Smooth muscle cell (in vitro differentiated cells): ENCODE measurements around the gene CHRNA9. TPM values are rescaled to one million over a fixed set of nuclear protein-coding genes. Genes with fewer than 3 reads are reported as not detected.
A peak's percentile ranks its signal among the peaks of the same experiment; 100 is the strongest.

Experiments used
- DNase-seq: peaks from one replicate; lab custom pipeline; 2025; ENCODE audit not compliant: unreplicated experiment; lab: John Stamatoyannopoulos, UW
- H2AFZ ChIP-seq: fragments of 200-600 bp; sonication (generic); 2 replicates; pipeline ENCODE4 v1.6.0; 2016; ENCODE audit warnings: antibody characterized with exemption, low read depth, mild to moderate bottlenecking
- H3F3A ChIP-seq: fragments of 200-600 bp; sonication (generic); 2 replicates; pipeline ENCODE4 v1.6.0; 2017; ENCODE audit warnings: antibody characterized with exemption, low read depth
- H3K27ac ChIP-seq: fragments of 200-600 bp; sonication (generic); 2 replicates; pipeline ENCODE4 v1.5.1; 2016; ENCODE audit warnings: low read depth, mild to moderate bottlenecking
- H3K27me3 ChIP-seq: fragments of 200-600 bp; sonication (generic); 2 replicates; pipeline ENCODE4 v1.6.1; 2016; ENCODE audit warnings: low read depth, mild to moderate bottlenecking
- H3K36me3 ChIP-seq: fragments of 200-600 bp; sonication (generic); 2 replicates; pipeline ENCODE4 v1.5.1; 2016; ENCODE audit warnings: low read depth
- H3K4me1 ChIP-seq: fragments of 200-600 bp; sonication (generic); 2 replicates; pipeline ENCODE4 v1.5.1; 2016; ENCODE audit warnings: low read depth
- H3K4me2 ChIP-seq: fragments of 200-600 bp; sonication (generic); 2 replicates; pipeline ENCODE4 v1.6.0; 2016; ENCODE audit warnings: mild to moderate bottlenecking
- H3K4me3 ChIP-seq: fragments of 200-600 bp; sonication (generic); 2 replicates; pipeline ENCODE4 v1.5.1; 2016; ENCODE audit warnings: mild to moderate bottlenecking
- H3K79me2 ChIP-seq: fragments of 200-600 bp; sonication (generic); 2 replicates; pipeline ENCODE4 v1.6.0; 2016; ENCODE audit warnings: low read depth, mild to moderate bottlenecking
- H3K9ac ChIP-seq: fragments of 200-600 bp; sonication (generic); 2 replicates; pipeline ENCODE4 v1.6.0; 2016; ENCODE audit warnings: low read depth
- H3K9me3 ChIP-seq: fragments of 200-600 bp; sonication (generic); replicated peaks from 2 replicates; pipeline ENCODE4 v1.5.1; 2016; ENCODE audit warnings: low read depth
- H4K20me1 ChIP-seq: fragments of 200-600 bp; sonication (generic); 2 replicates; pipeline ENCODE4 v1.6.0; 2016; ENCODE audit warnings: low read depth
- WGBS: methylation state at CpG from one replicate; pipeline ENCODE4 v1.1.7; 2016; ENCODE audit warnings: low lambda C conversion rate; 5-methylcytosine and 5-hydroxymethylcytosine counted together
- polyA plus RNA-seq: library from polyadenylated mRNA; unstranded; fragments of >200 nt; fragmentation: Nextera tagmentation; extraction: Ambion mirVana; gene quantifications from 2 replicates; pipeline ENCODE4 v1.2.1, GENCODE V29; 2016
- total RNA-seq: library from RNA; depleted of rRNA; stranded (reverse); fragments of >200 nt; gene quantifications from 2 replicates; pipeline ENCODE4 v1.2.3, GENCODE V29; 2014
- TF ChIP-seq, protein P1 (sequence below): fragments of 200-600 bp; sonication (generic); IDR thresholded peaks from 2 replicates; pipeline ENCODE4 v1.5.1; 2017; ENCODE audit warnings: borderline replicate concordance, mild to moderate bottlenecking, antibody characterized with exemption; ENCODE audit not compliant: insufficient read depth, poor library complexity, severe bottlenecking

Gene CHRNA9, protein sequence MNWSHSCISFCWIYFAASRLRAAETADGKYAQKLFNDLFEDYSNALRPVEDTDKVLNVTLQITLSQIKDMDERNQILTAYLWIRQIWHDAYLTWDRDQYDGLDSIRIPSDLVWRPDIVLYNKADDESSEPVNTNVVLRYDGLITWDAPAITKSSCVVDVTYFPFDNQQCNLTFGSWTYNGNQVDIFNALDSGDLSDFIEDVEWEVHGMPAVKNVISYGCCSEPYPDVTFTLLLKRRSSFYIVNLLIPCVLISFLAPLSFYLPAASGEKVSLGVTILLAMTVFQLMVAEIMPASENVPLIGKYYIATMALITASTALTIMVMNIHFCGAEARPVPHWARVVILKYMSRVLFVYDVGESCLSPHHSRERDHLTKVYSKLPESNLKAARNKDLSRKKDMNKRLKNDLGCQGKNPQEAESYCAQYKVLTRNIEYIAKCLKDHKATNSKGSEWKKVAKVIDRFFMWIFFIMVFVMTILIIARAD
- 7.3 and 15.8 TPM in 2 replicates for total RNA-seq
- polyA plus RNA-seq, result 2.4 and 5.3 TPM in 2 replicates

DNA sequence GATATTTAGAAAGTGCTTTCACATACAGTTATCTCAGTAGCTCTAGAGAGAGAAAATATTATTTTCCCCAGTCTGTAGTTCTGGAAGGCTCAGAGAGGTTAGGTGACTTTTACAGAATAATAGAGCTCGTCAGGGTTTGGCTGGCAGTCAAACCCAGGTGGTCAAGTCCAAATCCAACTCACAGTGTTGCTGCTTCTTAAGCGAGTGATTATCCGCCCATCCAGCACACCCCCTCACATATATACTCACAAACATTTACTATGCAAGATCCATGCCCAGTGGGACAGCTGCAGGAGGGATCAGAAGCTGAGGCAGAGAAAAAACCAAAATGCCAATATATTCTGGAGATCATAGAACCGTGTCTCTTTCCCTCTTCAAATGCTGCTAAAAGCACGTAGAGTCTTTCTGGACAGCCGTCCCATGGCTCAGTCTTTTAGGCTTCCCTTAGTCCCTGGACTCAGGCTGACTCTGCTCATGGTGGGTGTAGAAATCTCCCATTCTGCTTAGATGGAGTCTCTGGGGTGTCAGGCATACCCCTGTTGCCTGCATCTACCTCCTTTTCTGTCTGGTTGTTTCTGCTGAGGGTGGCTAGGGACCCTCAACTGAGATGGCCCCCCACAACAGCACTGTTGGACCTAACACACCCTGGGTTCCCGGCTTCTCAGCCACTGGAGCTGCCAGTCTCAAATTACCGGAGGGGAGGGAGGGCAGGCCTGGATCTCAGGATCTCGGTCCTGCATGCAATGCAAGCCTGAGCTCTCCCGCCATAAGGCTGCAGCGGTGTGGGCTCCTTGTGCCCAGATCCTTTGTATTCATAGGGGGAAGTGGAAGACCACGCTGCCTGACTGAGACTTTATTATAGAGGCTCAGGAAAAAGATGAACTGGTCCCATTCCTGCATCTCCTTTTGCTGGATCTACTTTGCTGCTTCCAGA is at the start of gene CHRNA9:
Gene CHRNA9, plus strand, starts transcription at position 743 of the 934 bp plus-strand sequence. Its CDS starts 135 bp downstream, at position 878.
- no peak within 1 kb of the TSS for H3K4me3 ChIP-seq
- peaks cover 37% of the 10 kb centered on the region for H3F3A ChIP-seq
- H3K4me1 ChIP-seq, result peaks cover 13% of the 10 kb centered on the region
- no peaks in the 10 kb centered on the region for H3K36me3 ChIP-seq
- DNase-seq, result no peak
- peak within 1 kb of the TSS; percentile 44 for H2AFZ ChIP-seq
- no peaks in the 10 kb centered on the region for H3K79me2 ChIP-seq
- H4K20me1 ChIP-seq, result no peaks in the 10 kb centered on the region
- peak within 1 kb of the TSS; percentile 18 for H3K9ac ChIP-seq
- H3K27me3 ChIP-seq, result no peaks in the 10 kb centered on the region
- H3K27ac ChIP-seq, result peak within 1 kb of the TSS; percentile 81
- TF ChIP-seq, protein P1, sequence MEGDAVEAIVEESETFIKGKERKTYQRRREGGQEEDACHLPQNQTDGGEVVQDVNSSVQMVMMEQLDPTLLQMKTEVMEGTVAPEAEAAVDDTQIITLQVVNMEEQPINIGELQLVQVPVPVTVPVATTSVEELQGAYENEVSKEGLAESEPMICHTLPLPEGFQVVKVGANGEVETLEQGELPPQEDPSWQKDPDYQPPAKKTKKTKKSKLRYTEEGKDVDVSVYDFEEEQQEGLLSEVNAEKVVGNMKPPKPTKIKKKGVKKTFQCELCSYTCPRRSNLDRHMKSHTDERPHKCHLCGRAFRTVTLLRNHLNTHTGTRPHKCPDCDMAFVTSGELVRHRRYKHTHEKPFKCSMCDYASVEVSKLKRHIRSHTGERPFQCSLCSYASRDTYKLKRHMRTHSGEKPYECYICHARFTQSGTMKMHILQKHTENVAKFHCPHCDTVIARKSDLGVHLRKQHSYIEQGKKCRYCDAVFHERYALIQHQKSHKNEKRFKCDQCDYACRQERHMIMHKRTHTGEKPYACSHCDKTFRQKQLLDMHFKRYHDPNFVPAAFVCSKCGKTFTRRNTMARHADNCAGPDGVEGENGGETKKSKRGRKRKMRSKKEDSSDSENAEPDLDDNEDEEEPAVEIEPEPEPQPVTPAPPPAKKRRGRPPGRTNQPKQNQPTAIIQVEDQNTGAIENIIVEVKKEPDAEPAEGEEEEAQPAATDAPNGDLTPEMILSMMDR, result no peak
- WGBS, result 28% methylated on average over 12 of the region's 12 CpGs
- H3K9me3 ChIP-seq, result no peaks in the 10 kb centered on the region
- H3K4me2 ChIP-seq, result peak within 1 kb of the TSS; percentile 75

DNA sequence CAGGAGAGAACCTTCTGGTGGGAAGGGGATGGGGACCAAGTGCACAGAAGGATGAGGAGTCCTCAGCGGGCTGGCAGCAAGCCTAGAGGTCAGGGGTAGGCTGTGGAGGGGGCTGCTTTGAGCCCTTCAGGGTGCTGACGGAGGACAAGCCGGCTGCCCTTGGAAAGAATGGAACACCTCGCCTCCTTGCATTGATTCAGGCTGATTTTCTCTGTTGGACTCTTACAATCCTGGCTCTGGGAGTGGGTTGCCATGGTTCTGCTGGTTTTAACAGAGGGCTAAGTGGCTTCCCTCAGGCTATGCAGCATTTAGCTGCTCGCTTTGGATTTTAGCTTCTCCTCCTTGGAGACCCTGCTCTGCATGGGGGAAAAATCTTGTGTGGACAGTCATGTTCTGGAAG is 49.4 kb upstream of the CHRNA9 start:
- Histone ChIP-seq H3K27ac (no peak overlapping the region), H3K4me3 (no peak overlapping the region), H3K36me3 (no peaks in the 10 kb centered on the region), H3K79me2 (no peaks in the 10 kb centered on the region), H3K4me1 (no peaks in the 10 kb centered on the region), H3K9me3 (no peaks in the 10 kb centered on the region), H4K20me1 (no peaks in the 10 kb centered on the region), H3K9ac (no peak overlapping the region), H2AFZ (no peak overlapping the region), H3K4me2 (no peak overlapping the region), H3K27me3 (no peaks in the 10 kb centered on the region), H3F3A (no peaks in the 10 kb centered on the region)
- TF ChIP-seq, protein P1, result no peak
- no peak for DNase-seq
- 87% methylated on average over 5 of the region's 5 CpGs for WGBS

DNA sequence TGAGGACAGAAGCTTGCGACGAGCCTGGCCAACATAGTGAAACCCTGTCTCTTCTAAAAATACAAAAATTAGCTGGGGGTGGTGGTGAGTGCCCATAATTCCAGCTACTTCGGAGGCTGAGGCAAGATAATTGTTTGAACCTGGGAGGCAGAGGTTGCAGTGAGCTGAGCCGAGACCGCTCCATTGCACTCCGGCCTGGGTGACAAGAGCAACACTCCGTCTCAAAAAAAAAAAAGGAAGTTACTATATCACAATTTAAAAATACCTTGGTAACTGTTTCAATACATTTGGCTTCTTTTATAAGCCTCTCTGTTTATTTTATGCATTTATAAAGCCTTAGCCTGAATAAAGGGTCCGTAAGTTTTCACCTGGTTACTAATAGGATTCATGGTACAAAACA is 46.6 kb upstream of the CHRNA9 start:
- H3K4me1 ChIP-seq, result no peaks in the 10 kb centered on the region
- WGBS, result 90% methylated on average over 8 of the region's 8 CpGs
- no peaks in the 10 kb centered on the region for H3K79me2 ChIP-seq
- H3K27me3 ChIP-seq, result no peaks in the 10 kb centered on the region
- no peak for DNase-seq
- H3K4me3 ChIP-seq, result no peak overlapping the region
- H4K20me1 ChIP-seq, result no peaks in the 10 kb centered on the region
- TF ChIP-seq, protein P1, result no peak
- H3K36me3 ChIP-seq, result no peaks in the 10 kb centered on the region
- H3K9ac ChIP-seq, result no peak overlapping the region
- H2AFZ ChIP-seq, result no peak overlapping the region
- H3K4me2 ChIP-seq, result no peak overlapping the region
- H3K27ac ChIP-seq, result no peak overlapping the region
- no peaks in the 10 kb centered on the region for H3K9me3 ChIP-seq
- peaks cover 6% of the 10 kb centered on the region for H3F3A ChIP-seq
